NCI-H2171 treated with DMSO at 0.1 percent for 48 hours (cell line): ENCODE data around the gene FGGY.
"Not testable (repeated sequence)": the region's sequence is repeated elsewhere in the genome, so short reads cannot be mapped to it uniquely, and the experiment has no call there.

Experiments used
- DNase-seq: peaks from one replicate; lab custom pipeline; 2025; lab: John Stamatoyannopoulos, UW

Gene FGGY

DNA sequence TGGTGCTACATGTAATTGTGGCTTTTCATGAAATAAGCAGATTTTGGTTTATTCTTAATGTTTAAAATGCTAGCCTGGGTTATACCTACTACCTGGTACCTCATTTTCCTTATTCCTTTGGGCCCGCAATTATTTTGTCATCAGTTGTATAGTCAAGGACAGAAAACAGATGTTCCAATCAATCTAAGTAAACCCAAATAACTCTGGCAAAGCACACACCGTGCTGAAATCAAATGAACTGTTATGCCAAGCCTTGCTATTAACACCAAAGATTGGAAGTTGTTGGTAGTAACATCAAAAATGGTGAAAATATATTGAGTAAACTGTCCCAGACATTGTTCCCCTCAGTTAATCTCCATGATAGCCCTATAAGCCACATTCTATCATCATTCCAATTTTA is 248.9 kb downstream of the FGGY start:
- DNase-seq: no peak

DNA sequence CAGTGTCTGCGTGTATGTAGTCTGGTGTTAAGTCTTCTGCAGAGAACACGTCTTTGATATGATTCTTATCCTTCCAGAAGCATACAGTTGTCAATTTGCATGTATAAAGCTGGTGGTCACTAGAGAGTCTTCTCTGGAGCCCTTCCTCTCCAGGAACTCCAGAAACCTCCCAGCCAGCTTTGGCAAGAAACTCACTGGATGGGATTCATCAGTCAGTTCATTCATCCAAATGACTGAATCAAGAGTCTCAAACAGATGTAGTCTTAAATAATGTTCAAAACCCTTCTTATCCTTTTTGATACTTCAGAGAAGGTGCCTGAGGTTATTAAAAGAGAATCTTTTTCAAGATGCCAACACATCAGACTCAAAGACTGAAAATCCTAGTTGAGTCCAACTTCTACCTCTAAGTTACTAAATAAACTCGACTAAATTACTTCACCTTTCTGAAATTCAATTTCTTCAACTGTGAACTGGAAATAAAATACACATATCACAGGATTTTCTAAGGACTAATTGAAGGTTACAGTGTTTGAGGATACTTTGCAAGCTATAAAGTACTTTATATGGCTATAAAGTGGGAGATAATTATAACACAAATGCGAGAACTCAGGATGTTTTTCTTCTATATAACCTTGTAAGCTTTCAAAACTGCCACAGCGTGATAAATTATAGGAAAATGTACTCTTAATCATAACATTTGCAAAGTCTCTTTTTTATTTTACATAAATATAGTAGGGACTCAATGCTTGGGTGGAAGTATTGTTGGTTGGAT is 252.4 kb downstream of the FGGY start:
- DNase-seq: no peak

GRCh38 chr1:59549903-59550302 is 253.0 kb downstream of the FGGY start:
- no peak for DNase-seq

DNA sequence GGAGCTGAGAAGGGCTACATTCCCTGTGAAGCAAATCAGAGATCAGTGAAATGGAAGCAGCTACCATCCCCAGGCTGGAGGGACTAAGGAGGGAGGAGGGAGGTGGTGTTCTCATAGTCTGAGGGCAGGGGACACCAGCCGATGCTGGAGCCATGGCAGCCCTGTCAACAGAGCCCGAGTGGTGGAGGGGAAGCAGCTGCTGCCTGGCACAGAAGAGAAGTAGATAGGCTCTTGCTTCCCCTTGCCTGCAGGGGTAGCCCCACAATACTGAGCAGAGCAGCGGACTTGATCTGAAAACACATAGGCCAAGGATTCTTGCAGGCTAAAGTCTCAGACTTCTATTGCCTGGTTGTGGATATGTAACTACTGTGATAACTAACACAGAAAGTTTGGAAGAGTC is 255.1 kb downstream of the FGGY start:
- DNase-seq: no peak

DNA sequence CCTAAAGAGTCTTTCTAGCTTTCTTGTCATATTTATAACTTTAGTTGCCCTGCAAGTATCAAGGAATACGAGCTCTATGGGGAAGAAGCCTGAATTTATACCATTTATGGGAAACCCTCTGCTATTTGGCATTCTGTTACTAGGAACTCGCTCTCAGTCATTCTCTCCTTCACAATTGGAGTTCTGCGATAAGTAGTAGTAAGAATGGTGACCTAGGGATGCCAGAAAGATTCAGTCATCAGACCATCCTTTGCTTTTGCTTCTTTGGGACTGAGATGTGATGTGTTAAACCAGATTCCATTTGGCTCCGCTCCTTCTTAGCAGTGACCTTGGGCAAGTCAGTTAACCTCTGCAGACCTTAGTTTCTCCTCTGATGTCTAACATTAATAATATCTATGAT is 256.5 kb downstream of the FGGY start:
- DNase-seq: no peak

GRCh38 chr1:59554011-59554663 is 257.2 kb downstream of the FGGY start:
- no peak for DNase-seq

GRCh38 chr1:59554752-59555151 is 257.9 kb downstream of the FGGY start:
- no peak for DNase-seq

- DNase-seq: no peak
Measured at GRCh38 chr1:59556398-59556797, 259.5 kb downstream of the FGGY start.

GRCh38 chr1:59556802-59557548 is 260.1 kb downstream of the FGGY start:
- DNase-seq: no peak

- no peak for DNase-seq
Measured at GRCh38 chr1:59557549-59557885, 260.6 kb downstream of the FGGY start.

DNA sequence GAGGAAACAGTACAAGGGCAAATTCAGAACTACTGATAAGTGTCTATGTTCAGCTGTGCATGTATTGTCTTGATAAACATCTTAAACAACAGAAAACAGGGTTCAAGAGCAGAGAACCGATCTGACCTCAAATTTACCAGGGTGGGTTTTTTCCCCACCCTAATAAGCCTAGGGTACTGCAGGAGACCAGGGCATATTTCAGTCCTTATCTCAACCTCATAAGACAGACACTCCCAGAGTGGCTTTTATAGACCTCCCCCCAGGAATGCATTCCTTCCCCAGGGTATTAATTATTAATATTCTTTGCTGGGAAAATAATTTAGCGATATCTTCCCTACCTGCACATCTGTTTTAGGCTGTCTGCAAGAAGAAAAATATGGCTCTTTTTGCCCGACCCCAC is 261.7 kb downstream of the FGGY start:
- not testable (repeated sequence) for DNase-seq

GRCh38 chr1:59560807-59561450 is 264.0 kb downstream of the FGGY start:
- no peak for DNase-seq

GRCh38 chr1:59561796-59562195 is 264.9 kb downstream of the FGGY start:
- DNase-seq: no peak

DNA sequence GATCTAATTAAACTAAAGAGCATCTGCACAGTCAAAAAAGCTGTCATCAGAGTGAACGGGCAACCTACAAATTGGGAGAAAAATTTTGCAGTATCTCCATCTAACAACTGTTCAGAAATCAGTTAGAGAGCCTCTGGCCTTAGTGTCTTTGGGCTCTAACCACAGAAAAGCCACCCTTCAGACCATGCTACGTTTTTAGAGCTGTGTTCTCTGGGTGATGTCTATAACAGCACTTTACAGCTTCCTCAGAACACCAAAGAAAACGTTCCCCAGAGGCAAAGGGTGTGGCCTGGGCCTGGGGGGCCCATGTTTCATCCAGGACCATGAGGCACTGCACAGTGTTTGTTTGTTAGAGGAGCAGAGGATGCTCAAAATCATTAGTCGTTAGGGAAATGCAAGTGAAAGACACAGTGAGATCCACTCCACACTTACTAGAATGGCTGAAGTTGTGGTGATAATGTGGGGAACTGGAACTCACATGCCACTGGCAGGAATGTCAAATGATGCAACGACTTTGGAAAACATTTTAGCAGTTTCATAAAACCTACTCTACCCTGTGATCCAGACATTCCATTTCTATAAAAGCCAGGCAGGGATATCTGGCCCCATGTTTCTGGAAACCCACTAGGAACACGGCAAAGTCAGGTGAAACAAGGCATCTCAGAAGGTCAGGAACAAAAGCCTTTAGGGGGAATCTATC is 267.4 kb downstream of the FGGY start:
- no peak for DNase-seq

DNA sequence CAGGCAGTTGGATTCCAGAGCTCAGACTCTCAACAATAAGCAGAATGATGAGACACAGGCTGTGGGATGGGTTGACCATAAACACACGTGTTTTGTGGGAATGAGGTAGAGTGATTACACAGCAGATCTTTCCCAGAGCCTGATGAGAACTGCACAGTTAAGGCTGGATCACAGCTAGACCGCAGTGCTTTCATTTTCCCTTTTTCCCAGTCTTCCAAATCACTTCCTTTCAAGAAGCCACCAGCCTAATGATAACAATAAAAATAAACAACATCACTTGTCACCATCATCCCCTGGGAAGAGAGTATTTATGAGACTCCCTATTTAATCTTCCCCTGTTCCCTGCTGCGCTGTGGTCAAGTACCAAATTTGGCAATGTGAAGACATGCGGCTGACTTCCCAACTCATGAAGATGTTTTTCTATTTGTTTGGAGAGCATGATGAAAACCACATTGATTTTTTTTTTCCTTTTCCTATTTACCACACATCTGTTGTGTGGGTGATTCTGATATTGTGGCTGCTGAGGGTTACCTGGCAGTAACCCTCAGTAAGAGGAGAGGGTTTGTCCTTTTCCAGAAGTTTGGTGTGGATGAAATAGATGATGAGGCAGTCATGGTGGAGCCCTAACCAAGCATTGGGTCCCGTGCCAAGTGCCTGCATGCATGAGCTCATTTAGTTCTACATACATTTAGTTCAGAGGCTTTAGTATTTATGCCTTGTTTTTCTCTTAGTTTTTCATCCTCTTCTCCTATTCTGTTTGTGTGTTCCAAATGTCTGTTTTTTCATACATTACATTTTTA is 268.9 kb downstream of the FGGY start:
- no peak for DNase-seq

DNA sequence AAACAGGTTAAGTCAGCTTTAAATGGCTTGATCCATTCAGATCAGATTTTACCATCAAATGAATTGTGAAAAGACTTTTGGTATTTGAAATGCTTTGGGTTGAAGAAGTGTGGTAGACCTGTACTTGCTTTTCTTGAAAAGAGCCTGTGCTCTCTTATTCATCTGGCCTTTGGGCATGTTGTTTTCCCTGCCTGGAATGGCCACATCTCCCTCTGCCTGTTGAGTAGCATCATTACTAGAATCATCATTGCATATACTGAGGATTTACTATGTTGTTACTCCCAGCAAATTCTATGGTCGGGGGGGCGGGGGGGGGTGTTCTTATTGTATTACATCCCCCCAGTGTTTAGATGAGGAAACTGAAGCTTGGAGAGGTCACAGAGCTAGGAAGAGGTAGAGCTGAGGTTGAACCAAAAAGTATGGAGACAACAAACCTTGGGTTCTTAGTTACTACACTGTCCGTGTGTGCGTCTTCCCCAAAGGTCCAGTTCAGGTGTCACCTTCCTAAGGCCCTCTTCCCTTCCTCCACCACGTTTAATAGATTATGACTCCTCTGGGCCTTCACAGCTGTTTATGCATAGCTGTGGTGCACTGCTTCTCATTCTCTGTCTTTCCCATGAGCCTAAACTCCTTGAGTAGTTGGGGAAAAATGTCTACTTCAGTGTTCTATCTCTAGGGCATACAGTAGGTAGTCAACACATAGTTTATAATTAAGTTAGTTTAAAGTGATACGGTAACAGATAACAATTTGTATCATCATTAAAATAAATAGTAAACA is 271.5 kb downstream of the FGGY start:
- DNase-seq: no peak

- no peak for DNase-seq
Measured at GRCh38 chr1:59569198-59569597, 272.3 kb downstream of the FGGY start.

DNA sequence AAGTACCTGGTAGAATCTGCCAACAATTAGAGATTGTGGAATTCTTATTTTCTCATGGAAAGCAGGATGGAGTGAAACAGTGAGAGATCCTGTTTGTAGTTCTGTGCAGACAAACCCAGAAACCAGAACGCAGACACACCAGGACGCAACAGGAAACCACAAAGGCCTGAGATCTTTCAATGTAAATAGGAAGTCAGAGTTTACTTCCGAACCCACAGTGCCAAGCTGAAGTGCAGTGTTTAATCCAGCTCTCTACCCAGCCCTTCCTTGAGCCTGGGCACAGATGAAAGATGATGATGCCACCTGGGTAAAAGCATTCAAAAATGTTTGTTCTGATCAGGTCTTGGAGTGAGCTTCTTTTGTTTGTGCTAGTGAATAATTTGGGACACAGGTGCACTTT is 273.6 kb downstream of the FGGY start:
- DNase-seq: no peak

- peak; percentile 60 for DNase-seq
Measured at GRCh38 chr1:59574085-59574484, 277.2 kb downstream of the FGGY start.

DNA sequence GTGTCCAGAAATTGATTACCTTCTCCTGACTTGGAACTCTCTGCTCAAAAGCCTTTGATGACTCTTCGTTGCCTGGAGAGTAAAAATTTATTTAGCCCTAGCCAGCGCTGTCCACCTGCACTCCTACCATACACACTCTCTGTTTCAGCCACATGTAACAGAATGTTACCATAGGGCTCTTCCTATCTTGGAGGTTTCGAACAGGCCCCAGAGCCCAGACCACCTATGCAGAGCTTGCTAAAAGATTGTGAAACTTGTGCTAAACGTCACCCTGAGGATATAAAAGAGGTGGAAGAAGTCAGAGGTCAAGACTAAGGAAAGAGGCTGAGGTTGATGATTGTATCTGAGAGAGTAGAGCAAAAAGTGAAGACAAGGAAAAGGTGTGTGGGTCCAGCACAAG is 280.9 kb downstream of the FGGY start:
- DNase-seq: no peak
